GM21723 (cell line): ENCODE data around the gene CUBN.
A peak's percentile ranks its signal among the peaks of the same experiment; 100 is the strongest.

Experiments used
- ATAC-seq: cut with Tn5 transposase; IDR thresholded peaks from one replicate; pipeline ENCODE4 v1.9.1; 2021; ENCODE audit warnings: mild to moderate bottlenecking, moderate library complexity; ENCODE audit not compliant: unreplicated experiment

The CUBN gene

GRCh38 chr10:17043586-17043985 lies 86.0 kb downstream of the CUBN start:
- no peak for ATAC-seq

- ATAC-seq = no peak
These were observed 87.7 kb downstream of the CUBN start for GRCh38 chr10:17041626-17042520.

GRCh38 chr10:17038627-17039026 lies 91.0 kb downstream of the CUBN start:
- ATAC-seq = no peak

- ATAC-seq = no peak
These were observed 91.7 kb downstream of the CUBN start for GRCh38 chr10:17037910-17038309.

- ATAC-seq = no peak
These were observed 94.2 kb downstream of the CUBN start for GRCh38 chr10:17035446-17035845.

- no peak for ATAC-seq
These were observed 95.9 kb downstream of the CUBN start for GRCh38 chr10:17033529-17034260.

- no peak for ATAC-seq
These were observed 97.7 kb downstream of the CUBN start for GRCh38 chr10:17031637-17032635.

GRCh38 chr10:17029581-17030271 lies 99.9 kb downstream of the CUBN start:
- ATAC-seq = no peak

- ATAC-seq = no peak
These were observed 100.4 kb downstream of the CUBN start for GRCh38 chr10:17029239-17029580.

GRCh38 chr10:17028798-17029197 lies 100.8 kb downstream of the CUBN start:
- no peak for ATAC-seq

- peak; percentile 53 for ATAC-seq
These were observed 102.7 kb downstream of the CUBN start for GRCh38 chr10:17026686-17027485.

- no peak for ATAC-seq
These were observed 103.9 kb downstream of the CUBN start for GRCh38 chr10:17025444-17026295.

- ATAC-seq = no peak
These were observed 105.2 kb downstream of the CUBN start for GRCh38 chr10:17024461-17024860.

- peak; percentile 98 for ATAC-seq
These were observed 106.0 kb downstream of the CUBN start for GRCh38 chr10:17023386-17024298.

- no peak for ATAC-seq
These were observed 106.7 kb downstream of the CUBN start for GRCh38 chr10:17022896-17023295.

GRCh38 chr10:17022466-17022825 lies 107.2 kb downstream of the CUBN start:
- ATAC-seq = no peak

GRCh38 chr10:17021656-17022465 lies 107.8 kb downstream of the CUBN start:
- ATAC-seq = no peak
